ENCODE results near the gene IGLL1. TPM values are rescaled to one million over a fixed set of nuclear protein-coding genes. Genes with fewer than 3 reads are reported as not detected.

Gene IGLL1
- total RNA-seq, 4 donors from 2014 or later, result not detected

GRCh38 chr22:23530106-23530505 lies 50.0 kb downstream of the IGLL1 start:
- Histone ChIP-seq H3K27ac (no peak overlapping the region), H3K9me3 (no peaks in the 10 kb centered on the region), H3K4me3 (replicated peaks in 1 of 3) (no peak overlapping the region), H3K4me1 (peaks cover 9 to 46% of the 10 kb centered on the region in 2 donors), H3K36me3 (no peaks in the 10 kb centered on the region), H3K27me3 (no peaks in the 10 kb centered on the region)
- intact Hi-C loops (cut with DNase I), result no loop called here
- 80 to 100% methylated on average over 2 of the region's 2 CpGs for WGBS, 2 donors
- DNase-seq, result peak in 1 of 2 donors; percentile 1
- TF ChIP-seq POLR2A (IDR thresholded peaks at IDR 0.05), result no peak
- TF ChIP-seq CTCF (IDR thresholded peaks at IDR 0.05), result no peak

GRCh38 chr22:23529166-23530103 lies 50.7 kb downstream of the IGLL1 start:
- H3K27ac ChIP-seq, result no peak overlapping the region

GRCh38 chr22:23527971-23528740 lies 51.9 kb downstream of the IGLL1 start:
- TF ChIP-seq CTCF (IDR thresholded peaks at IDR 0.05), result no peak
- TF ChIP-seq POLR2A (IDR thresholded peaks at IDR 0.05), result no peak
- peak overlapping the region in 2 of 3 donors; percentile 90 to 91 for H3K27ac ChIP-seq
- peak; percentile 6 to 16 for DNase-seq
- H3K36me3 ChIP-seq, result no peaks in the 10 kb centered on the region
- H3K9me3 ChIP-seq, result no peaks in the 10 kb centered on the region
- no peak overlapping the region for H3K4me3 ChIP-seq (replicated peaks in 1 of 3)
- H3K27me3 ChIP-seq, result no peaks in the 10 kb centered on the region
- 84 to 85% methylated on average over 19 of the region's 19 CpGs for WGBS, 2 donors
- intact Hi-C loops (cut with DNase I), result no loop called here
- peaks cover 9 to 36% of the 10 kb centered on the region in 2 donors for H3K4me1 ChIP-seq

More at GRCh38 chr22:23529166-23530103, 50.7 kb downstream of the IGLL1 start:
- H3K4me1 ChIP-seq, result peaks cover 9 to 42% of the 10 kb centered on the region in 2 donors
- 78 to 94% methylated on average over 12 of the region's 12 CpGs for WGBS, 2 donors
- no peaks in the 10 kb centered on the region for H3K27me3 ChIP-seq
- H3K4me3 ChIP-seq (replicated peaks in 1 of 3), result no peak overlapping the region
- intact Hi-C loops (cut with DNase I), result no loop called here
- DNase-seq, result peak; percentile 40 to 47
- no peak for TF ChIP-seq POLR2A (IDR thresholded peaks at IDR 0.05)
- no peak for TF ChIP-seq CTCF (IDR thresholded peaks at IDR 0.05)
- H3K9me3 ChIP-seq, result no peaks in the 10 kb centered on the region
- no peaks in the 10 kb centered on the region for H3K36me3 ChIP-seq

- 69 to 81% methylated on average over 16 of the region's 17 CpGs for WGBS, 2 donors
- no peaks in the 10 kb centered on the region for H3K36me3 ChIP-seq
- no peaks in the 10 kb centered on the region for H3K9me3 ChIP-seq
- TF ChIP-seq CTCF (IDR thresholded peaks at IDR 0.05), result no peak
- no peak for TF ChIP-seq POLR2A (IDR thresholded peaks at IDR 0.05)
- H3K27ac ChIP-seq, result peak overlapping the region; percentile 87 to 91 (median 90)
- intact Hi-C loops (cut with DNase I), result no loop called here
- no peak overlapping the region for H3K4me3 ChIP-seq (replicated peaks in 1 of 3)
- DNase-seq, result peak; percentile 44 to 62
- no peaks in the 10 kb centered on the region for H3K27me3 ChIP-seq
- peaks cover 14 to 44% of the 10 kb centered on the region in 2 donors for H3K4me1 ChIP-seq
Observed at GRCh38 chr22:23526596-23527316, 53.3 kb downstream of the IGLL1 start.

Data from thyroid gland (tissue), 4 donors.